Measurements from ENCODE around the gene S100A4.
A peak's percentile ranks its signal among the peaks of the same experiment; 100 is the strongest.
"Not testable (repeated sequence)": the region's sequence is repeated elsewhere in the genome, so short reads cannot be mapped to it uniquely, and the experiment has no call there.

Gene S100A4

GRCh38 chr1:153573351-153573750 is 27.7 kb upstream of the S100A4 start:
- no peak for TF ChIP-seq POLR2A (IDR thresholded peaks at IDR 0.05; ENCODE audit: low read length)
- TF ChIP-seq GATA1 (IDR thresholded peaks at IDR 0.05; ENCODE audit: low read depth, low read length), result no peak
- no peak for DNase-seq

GRCh38 chr1:153572569-153573015 is 27.0 kb upstream of the S100A4 start:
- peak; percentile 40 to 56 for DNase-seq
- no peak for TF ChIP-seq GATA1 (IDR thresholded peaks at IDR 0.05; ENCODE audit: low read depth, low read length)
- no peak for TF ChIP-seq POLR2A (IDR thresholded peaks at IDR 0.05; ENCODE audit: low read length)

GRCh38 chr1:153571706-153572105 is 26.1 kb upstream of the S100A4 start:
- DNase-seq, result no peak
- TF ChIP-seq GATA1 (IDR thresholded peaks at IDR 0.05; ENCODE audit: low read depth, low read length), result no peak
- no peak for TF ChIP-seq POLR2A (IDR thresholded peaks at IDR 0.05; ENCODE audit: low read length)

GRCh38 chr1:153570874-153571273 is 25.3 kb upstream of the S100A4 start:
- DNase-seq, result no peak
- TF ChIP-seq GATA1 (IDR thresholded peaks at IDR 0.05; ENCODE audit: low read depth, low read length) (no peak), POLR2A (IDR thresholded peaks at IDR 0.05; ENCODE audit: low read length) (no peak)

- no peak for TF ChIP-seq POLR2A (IDR thresholded peaks at IDR 0.05; ENCODE audit: low read length)
- TF ChIP-seq GATA1 (IDR thresholded peaks at IDR 0.05; ENCODE audit: low read depth, low read length), result no peak
- no peak for DNase-seq
Measured at GRCh38 chr1:153569465-153569864, 23.9 kb upstream of the S100A4 start.

- no peak for TF ChIP-seq POLR2A (IDR thresholded peaks at IDR 0.05; ENCODE audit: low read length)
- no peak for TF ChIP-seq GATA1 (IDR thresholded peaks at IDR 0.05; ENCODE audit: low read depth, low read length)
- DNase-seq, result peak; percentile 85 to 92
Measured at GRCh38 chr1:153568367-153569099, 22.9 kb upstream of the S100A4 start.

- TF ChIP-seq GATA1 (IDR thresholded peaks at IDR 0.05; ENCODE audit: low read depth, low read length) (no peak), POLR2A (IDR thresholded peaks at IDR 0.05; ENCODE audit: low read length) (no peak)
- DNase-seq, result peak in 1 of 2 experiments; percentile 44
Measured at GRCh38 chr1:153567621-153568366, 22.2 kb upstream of the S100A4 start.

- peak; percentile 95 to 96 for DNase-seq
Measured at GRCh38 chr1:153566414-153567371, 21.1 kb upstream of the S100A4 start.

GRCh38 chr1:153565529-153566374 is 20.1 kb upstream of the S100A4 start, which contains the start of gene S100A2:
Gene S100A2 (minus strand): TSS chr1:153565844. CDS start chr1:153563877, 1,967 bp downstream.
- TF ChIP-seq POLR2A (IDR thresholded peaks at IDR 0.05; ENCODE audit: low read length), result no peak
- no peak for TF ChIP-seq GATA1 (IDR thresholded peaks at IDR 0.05; ENCODE audit: low read depth, low read length)

More at GRCh38 chr1:153566414-153567371, 21.1 kb upstream of the S100A4 start:
- TF ChIP-seq GATA1 (IDR thresholded peaks at IDR 0.05; ENCODE audit: low read depth, low read length) (no peak), POLR2A (IDR thresholded peaks at IDR 0.05; ENCODE audit: low read length) (peak; percentile 70)

GRCh38 chr1:153563991-153564390 is 18.4 kb upstream of the S100A4 start:
- DNase-seq, result no peak
- TF ChIP-seq GATA1 (IDR thresholded peaks at IDR 0.05; ENCODE audit: low read depth, low read length) (no peak), POLR2A (IDR thresholded peaks at IDR 0.05; ENCODE audit: low read length) (no peak)

More at GRCh38 chr1:153565529-153566374, 20.1 kb upstream of the S100A4 start, which contains the start of gene S100A2:
- DNase-seq, result peak; percentile 53 to 75

- TF ChIP-seq POLR2A (IDR thresholded peaks at IDR 0.05; ENCODE audit: low read length), result no peak
- no peak for TF ChIP-seq GATA1 (IDR thresholded peaks at IDR 0.05; ENCODE audit: low read depth, low read length)
- no peak for DNase-seq
Measured at GRCh38 chr1:153563483-153563901, 17.9 kb upstream of the S100A4 start.

- DNase-seq, result not testable (repeated sequence)
Measured at GRCh38 chr1:153562021-153562420, 16.4 kb upstream of the S100A4 start.
